HCT116 (cell line): ENCODE data around the gene ZNF579.

Experiments
- CTCF ChIP-seq, 3 experiments: fragments of 200-600 bp in 1 of 3; sonication (generic) in 1 of 3; IDR thresholded peaks in 2 of 3; conservative IDR thresholded peaks in 1 of 3; 2 replicates each; pipeline ENCODE4 v1.5.1; 2012 to 2017; ENCODE audit warnings: low read depth in 2 of 3, low read length in 2 of 3, antibody characterized with exemption in 1 of 3, borderline replicate concordance in 1 of 3, control low read depth in 1 of 3, mild to moderate bottlenecking in 1 of 3, mixed read lengths in 1 of 3, mixed run types in 1 of 3, moderate library complexity in 1 of 3; ENCODE audit not compliant: insufficient read depth in 1 of 3
- EZH2 ChIP-seq: fragments of 200-600 bp; sonication (generic); IDR thresholded peaks from 2 replicates; pipeline ENCODE4 v1.6.1; 2017; ENCODE audit warnings: antibody characterized with exemption, mixed run types
- EZH2phosphoT487 ChIP-seq: fragments of 200-600 bp; IDR thresholded peaks from 2 replicates; pipeline ENCODE4 v1.6.1; 2018; ENCODE audit warnings: antibody characterized with exemption, borderline replicate concordance
- POLR2A ChIP-seq: IDR thresholded peaks from 2 replicates; pipeline ENCODE4 v1.7.0; 2011; ENCODE audit warnings: borderline replicate concordance; ENCODE audit not compliant: insufficient read depth, insufficient read length; ENCODE audit errors: extremely low read depth
- POLR2AphosphoS5 ChIP-seq: IDR thresholded peaks from 2 replicates; pipeline ENCODE4 v1.6.1; 2011; ENCODE audit warnings: mild to moderate bottlenecking, low read depth, low read length, moderate library complexity

GRCh38 chr19:55618426-55618825 is 37.8 kb upstream of the ZNF579 start:
- no peak for TF ChIP-seq EZH2
- TF ChIP-seq CTCF (IDR thresholded peaks at IDR 0.05 in 2 of 3, conservative IDR thresholded peaks at IDR 0.05 in 1 of 3; ENCODE audit: borderline replicate concordance in 1 of 3, insufficient read depth in 1 of 3, low read depth in 2 of 3, low read length in 2 of 3), result no peak
- no peak for TF ChIP-seq POLR2A
- TF ChIP-seq POLR2AphosphoS5, result no peak
- no peak for TF ChIP-seq EZH2phosphoT487
